CD4-positive, CD25-positive, alpha-beta regulatory T cell (primary cell): ENCODE results near the gene P2RX2. TPM values are rescaled to one million over a fixed set of nuclear protein-coding genes. Genes with fewer than 3 reads are reported as not detected.

Source experiments
- ATAC-seq, 2 donors: fragments of 150-1000 bp; cut with Tn5 transposase; one replicate each; pipeline ENCODE4 v1.10.0; 2021; ENCODE audit warnings: low read depth in 2 of 2, moderate number of reproducible peaks in 2 of 2, moderate library complexity in 1 of 2
- DNase-seq, 3 donors: peaks; one replicate each; pipeline versions ENCODE4 v3.0.0 to v3.0.0-alpha.2; 2012 to 2022; ENCODE audit warnings: mixed read lengths in 1 of 3
- H3K27ac ChIP-seq: one replicate; pipeline ENCODE4 v1.7.0; 2013; ENCODE audit warnings: mild to moderate bottlenecking, low read length; ENCODE audit not compliant: insufficient read depth, poor library complexity, severe bottlenecking
- H3K27me3 ChIP-seq: one replicate; pipeline ENCODE4 v1.7.0; 2013; ENCODE audit warnings: low read length; ENCODE audit not compliant: control insufficient read depth, insufficient read depth
- H3K36me3 ChIP-seq: one replicate; pipeline ENCODE4 v1.7.0; 2013; ENCODE audit warnings: mild to moderate bottlenecking, low read length, moderate library complexity; ENCODE audit not compliant: control insufficient read depth, insufficient read depth
- H3K4me1 ChIP-seq: 2 replicates; pipeline ENCODE4 v1.7.0; 2013; ENCODE audit warnings: mild to moderate bottlenecking, low read length; ENCODE audit not compliant: insufficient read depth, control insufficient read depth, poor library complexity, severe bottlenecking
- H3K4me3 ChIP-seq: one replicate; pipeline ENCODE4 v1.7.0; 2013; ENCODE audit warnings: low read depth, mild to moderate bottlenecking, low read length, moderate library complexity
- H3K9me3 ChIP-seq, 2 experiments: 1 replicate in 1 of 2; 2 replicates in 1 of 2; pipeline ENCODE4 v1.7.0; 2013; ENCODE audit warnings: low read length in 2 of 2, mild to moderate bottlenecking in 1 of 2, moderate library complexity in 1 of 2; ENCODE audit not compliant: control insufficient read depth in 2 of 2
- H3K27ac Mint-ChIP-seq, 3 donors: one replicate each; pipeline ENCODE4 v1.8.0; 2020 to 2022; ENCODE audit warnings: mild to moderate bottlenecking in 3 of 3, mixed read lengths in 3 of 3, moderate library complexity in 2 of 3
- H3K27me3 Mint-ChIP-seq: one replicate; pipeline ENCODE4 v1.8.0; 2022; ENCODE audit warnings: mild to moderate bottlenecking, mixed read lengths
- H3K36me3 Mint-ChIP-seq: one replicate; pipeline ENCODE4 v1.8.0; 2020; ENCODE audit warnings: mixed read lengths
- H3K4me1 Mint-ChIP-seq, 4 donors: one replicate each; pipeline ENCODE4 v1.8.0; 2020 to 2022; ENCODE audit warnings: mixed read lengths in 4 of 4, mild to moderate bottlenecking in 1 of 4
- H3K4me3 Mint-ChIP-seq, 4 donors: one replicate each; pipeline ENCODE4 v1.8.0; 2020 to 2022; ENCODE audit warnings: mild to moderate bottlenecking in 4 of 4, mixed read lengths in 4 of 4, moderate library complexity in 3 of 4
- H3K9me3 Mint-ChIP-seq, 7 donors: one replicate each; pipeline ENCODE4 v1.8.0; 2020 to 2022; ENCODE audit warnings: mixed read lengths in 7 of 7, mild to moderate bottlenecking in 3 of 7, moderate library complexity in 2 of 7
- polyA plus RNA-seq, 4 donors: library from polyadenylated mRNA; unstranded; fragments of 300-500 nt; fragmentation: Illumina TruSeq; gene quantifications; one replicate each; pipeline ENCODE4 v1.2.3, GENCODE V29; 2021
- total RNA-seq: library from RNA; stranded (reverse); gene quantifications from one replicate; pipeline ENCODE4 v1.2.3, GENCODE V29; 2022

The P2RX2 gene
- total and polyA plus RNA-seq, 5 donors from 2014 or later: not detected

DNA sequence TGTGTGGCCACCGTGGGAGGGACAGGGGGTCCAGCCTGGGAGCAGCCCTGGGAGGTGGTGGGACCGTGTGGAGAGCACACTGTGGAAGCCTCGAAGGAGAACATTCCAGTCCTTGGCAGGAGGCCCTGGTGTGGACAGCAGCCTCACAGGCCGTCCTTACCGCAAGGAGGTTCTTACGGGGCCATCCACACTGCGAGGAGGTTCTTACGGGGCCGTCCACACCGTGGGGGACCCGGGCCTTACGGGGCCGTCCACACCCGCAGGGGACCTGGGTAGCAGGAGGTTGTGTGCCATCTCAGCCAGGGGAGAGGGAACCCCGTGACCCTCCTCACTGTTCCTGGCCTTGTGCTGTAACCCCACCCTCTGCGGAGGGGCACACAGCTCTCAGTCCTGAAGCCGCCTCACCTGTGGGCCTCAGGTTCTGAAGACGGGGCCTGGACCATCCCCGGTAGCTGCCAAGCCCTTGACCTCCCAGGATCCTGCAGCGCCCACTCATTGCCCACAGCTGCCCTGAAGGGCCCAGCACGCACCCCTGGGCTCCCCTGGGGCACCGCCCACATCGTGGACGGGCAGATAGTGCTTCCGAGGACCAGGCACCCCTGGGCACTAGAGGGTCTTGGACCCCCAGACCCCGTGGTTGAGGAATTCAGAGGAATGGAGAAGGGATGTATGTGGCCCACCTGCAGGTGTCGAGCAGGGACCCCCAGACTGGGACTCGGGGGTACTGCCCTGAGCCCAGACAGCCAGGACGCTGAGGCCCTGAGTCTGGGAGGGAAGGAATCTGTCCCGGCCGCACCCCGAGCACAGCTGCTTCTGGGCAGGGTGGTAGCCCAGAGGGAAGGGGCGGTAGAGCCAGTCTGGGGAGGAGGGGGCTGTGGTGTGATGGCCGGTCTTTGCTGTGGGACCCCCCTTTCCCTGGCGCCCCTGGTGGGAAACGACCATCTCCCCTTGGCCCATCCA is 45.5 kb upstream of the P2RX2 start:
- Histone ChIP-seq H3K4me1 (no peaks in the 10 kb centered on the region), H3K27ac (no peak overlapping the region), H3K4me3 (no peak overlapping the region), H3K36me3 (no peaks in the 10 kb centered on the region), H3K9me3 (no peaks in the 10 kb centered on the region), H3K27me3 (no peaks in the 10 kb centered on the region)
- DNase-seq (no peak), ATAC-seq (no peak)
- H3K4me1 Mint-ChIP-seq: no peaks in the 10 kb centered on the region
- no peak overlapping the region for H3K27ac Mint-ChIP-seq
- H3K36me3 Mint-ChIP-seq: peaks cover 4% of the 10 kb centered on the region
- H3K9me3 Mint-ChIP-seq: no peaks in the 10 kb centered on the region
- H3K27me3 Mint-ChIP-seq: no peaks in the 10 kb centered on the region
- no peak overlapping the region for H3K4me3 Mint-ChIP-seq

- Histone ChIP-seq H3K27me3 (no peaks in the 10 kb centered on the region), H3K4me1 (no peaks in the 10 kb centered on the region), H3K9me3 (no peaks in the 10 kb centered on the region), H3K27ac (no peak overlapping the region), H3K36me3 (no peaks in the 10 kb centered on the region), H3K4me3 (no peak overlapping the region)
- Mint-ChIP-seq H3K36me3 (peaks cover 10% of the 10 kb centered on the region), H3K9me3 (no peaks in the 10 kb centered on the region), H3K4me1 (no peaks in the 10 kb centered on the region), H3K27ac (no peak overlapping the region), H3K4me3 (no peak overlapping the region), H3K27me3 (no peaks in the 10 kb centered on the region)
- ATAC-seq: no peak
- DNase-seq: no peak
Observed at GRCh38 chr12:132574271-132574996, 44.1 kb upstream of the P2RX2 start.

- Mint-ChIP-seq H3K27me3 (no peaks in the 10 kb centered on the region), H3K9me3 (no peaks in the 10 kb centered on the region), H3K36me3 (peaks cover 14% of the 10 kb centered on the region), H3K4me3 (no peak overlapping the region), H3K4me1 (no peaks in the 10 kb centered on the region), H3K27ac (no peak overlapping the region)
- no peaks in the 10 kb centered on the region for H3K4me1 ChIP-seq
- H3K27ac ChIP-seq: no peak overlapping the region
- peaks cover 4% of the 10 kb centered on the region for H3K36me3 ChIP-seq
- DNase-seq (no peak), ATAC-seq (no peak)
- H3K4me3 ChIP-seq: no peak overlapping the region
- no peaks in the 10 kb centered on the region for H3K27me3 ChIP-seq
- H3K9me3 ChIP-seq: no peaks in the 10 kb centered on the region
Observed at GRCh38 chr12:132575661-132576060, 42.9 kb upstream of the P2RX2 start.

DNA sequence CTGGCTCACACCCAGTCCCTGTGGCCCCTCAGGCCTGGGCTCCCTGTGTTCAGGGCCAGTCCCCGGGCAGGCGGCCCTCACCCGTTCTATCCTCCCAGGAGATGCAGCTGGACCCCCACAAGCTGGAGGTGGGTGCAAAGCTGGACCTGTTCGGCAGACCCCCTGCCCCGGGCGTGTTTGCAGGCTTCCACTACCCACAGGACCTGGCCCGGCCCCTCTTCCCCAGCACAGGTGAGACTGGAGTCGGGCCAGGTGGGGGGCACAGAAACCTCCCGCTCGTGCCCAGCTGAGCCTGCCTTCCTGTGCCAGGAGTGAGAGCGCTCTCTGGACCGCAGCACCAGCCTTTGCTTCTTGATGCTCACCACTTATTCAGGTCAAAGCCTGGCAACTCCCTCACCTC is 41.9 kb upstream of the P2RX2 start:
- no peaks in the 10 kb centered on the region for H3K9me3 Mint-ChIP-seq
- H3K27ac Mint-ChIP-seq: no peak overlapping the region
- Histone ChIP-seq H3K4me1 (no peaks in the 10 kb centered on the region), H3K36me3 (peaks cover 4% of the 10 kb centered on the region), H3K9me3 (no peaks in the 10 kb centered on the region), H3K27ac (no peak overlapping the region), H3K27me3 (no peaks in the 10 kb centered on the region), H3K4me3 (no peak overlapping the region)
- no peaks in the 10 kb centered on the region for H3K4me1 Mint-ChIP-seq
- DNase-seq: no peak
- H3K36me3 Mint-ChIP-seq: peaks cover 14% of the 10 kb centered on the region
- H3K4me3 Mint-ChIP-seq: no peak overlapping the region
- no peaks in the 10 kb centered on the region for H3K27me3 Mint-ChIP-seq
- ATAC-seq: no peak

- H3K27me3 Mint-ChIP-seq: no peaks in the 10 kb centered on the region
- H3K4me1 Mint-ChIP-seq: no peaks in the 10 kb centered on the region
- ATAC-seq (no peak), DNase-seq (no peak)
- H3K27ac Mint-ChIP-seq: peak overlapping the region in 1 of 3 donors; percentile 66
- no peaks in the 10 kb centered on the region for H3K9me3 ChIP-seq
- no peak overlapping the region for H3K4me3 ChIP-seq
- H3K4me1 ChIP-seq: no peaks in the 10 kb centered on the region
- peaks cover 14% of the 10 kb centered on the region for H3K36me3 Mint-ChIP-seq
- H3K4me3 Mint-ChIP-seq: peak overlapping the region in 1 of 4 donors; percentile 21
- no peaks in the 10 kb centered on the region for H3K9me3 Mint-ChIP-seq
- peaks cover 4% of the 10 kb centered on the region for H3K36me3 ChIP-seq
- H3K27ac ChIP-seq: no peak overlapping the region
- no peaks in the 10 kb centered on the region for H3K27me3 ChIP-seq
Observed at GRCh38 chr12:132577191-132577920, 41.2 kb upstream of the P2RX2 start.

DNA sequence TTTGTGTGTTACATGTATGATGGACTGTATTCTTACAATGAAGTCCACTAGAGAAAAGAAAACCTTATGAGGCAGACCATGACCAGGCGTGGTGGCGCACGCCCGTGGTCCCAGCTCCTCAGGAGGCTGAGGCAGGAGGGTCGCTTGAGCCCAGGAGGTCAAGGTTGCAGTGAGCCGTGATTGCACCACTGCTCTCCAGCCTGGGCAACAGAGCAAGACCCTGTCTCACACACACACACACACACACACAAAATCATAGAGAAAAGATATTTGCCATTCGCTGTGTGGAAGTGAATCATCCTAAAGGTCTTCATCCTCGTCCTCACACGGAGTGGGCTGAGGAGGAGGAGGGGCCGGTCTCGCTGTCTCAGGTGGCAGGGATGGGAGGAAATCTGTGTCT is 40.5 kb upstream of the P2RX2 start:
- Mint-ChIP-seq H3K4me1 (no peaks in the 10 kb centered on the region), H3K9me3 (no peaks in the 10 kb centered on the region), H3K36me3 (peaks cover 14% of the 10 kb centered on the region), H3K27ac (no peak overlapping the region), H3K27me3 (no peaks in the 10 kb centered on the region), H3K4me3 (no peak overlapping the region)
- Histone ChIP-seq H3K27me3 (no peaks in the 10 kb centered on the region), H3K36me3 (peaks cover 4% of the 10 kb centered on the region), H3K4me1 (no peaks in the 10 kb centered on the region), H3K4me3 (no peak overlapping the region), H3K9me3 (no peaks in the 10 kb centered on the region), H3K27ac (no peak overlapping the region)
- no peak for DNase-seq
- ATAC-seq: no peak

GRCh38 chr12:132578826-132579225 is 39.8 kb upstream of the P2RX2 start:
- no peak overlapping the region for H3K27ac Mint-ChIP-seq
- no peaks in the 10 kb centered on the region for H3K4me1 ChIP-seq
- no peaks in the 10 kb centered on the region for H3K4me1 Mint-ChIP-seq
- no peaks in the 10 kb centered on the region for H3K27me3 ChIP-seq
- no peak overlapping the region for H3K4me3 ChIP-seq
- DNase-seq: no peak
- no peaks in the 10 kb centered on the region for H3K27me3 Mint-ChIP-seq
- H3K36me3 Mint-ChIP-seq: peaks cover 16% of the 10 kb centered on the region
- H3K4me3 Mint-ChIP-seq: no peak overlapping the region
- no peaks in the 10 kb centered on the region for H3K9me3 Mint-ChIP-seq
- ATAC-seq: no peak
- H3K27ac ChIP-seq: no peak overlapping the region
- peaks cover 4% of the 10 kb centered on the region for H3K36me3 ChIP-seq
- H3K9me3 ChIP-seq: no peaks in the 10 kb centered on the region
